OCI-LY7 (cell line): ENCODE data around the gene CNNM2. TPM values are rescaled to one million over a fixed set of nuclear protein-coding genes. Genes with fewer than 3 reads are reported as not detected.

Experiments
- BruUV-seq: library from RNA; stranded (reverse); fragments of 400-500 nt; replicated peaks from 2 replicates; lab custom pipeline; 2021; lab: Mats Ljungman, UMichigan
- CTCF ChIA-PET: fragments of 300-600 bp; sonication (Branson Sonifier 250); formaldehyde crosslinking; loops from one replicate; lab custom pipeline; 2022; ENCODE audit warnings: antibody characterized with exemption; ENCODE audit not compliant: unreplicated experiment; lab: Charles Lee
- POLR2A ChIA-PET: fragments of 300-600 bp; sonication (Branson Sonifier 250); formaldehyde crosslinking; loops from one replicate; lab custom pipeline; 2022; ENCODE audit warnings: antibody characterized with exemption; lab: Charles Lee
- DNase-seq: peaks from one replicate; pipeline ENCODE4 v3.0.0-alpha.2; 2015; ENCODE audit warnings: low spot score
- H2AFZ ChIP-seq: fragments of 200-600 bp; sonication (generic), shearing (Covaris generic); 2 replicates; pipeline ENCODE4 v1.6.1; 2014; ENCODE audit warnings: mild to moderate bottlenecking, antibody characterized with exemption, low read length, moderate library complexity
- H3K27ac ChIP-seq: fragments of 200-600 bp; sonication (generic); 2 replicates; pipeline ENCODE4 v1.5.1; 2014; ENCODE audit warnings: mixed run types, low read depth, mild to moderate bottlenecking, moderate library complexity, low read length, inconsistent platforms; ENCODE audit not compliant: poor library complexity, severe bottlenecking
- H3K36me3 ChIP-seq: fragments of 200-600 bp; sonication (generic); 2 replicates; pipeline ENCODE4 v1.6.1; 2014; ENCODE audit warnings: mild to moderate bottlenecking, antibody characterized with exemption, low read length, moderate library complexity, mixed read lengths; ENCODE audit not compliant: insufficient read depth
- H3K4me1 ChIP-seq: fragments of 200-600 bp; sonication (generic); 2 replicates; pipeline ENCODE4 v1.5.1; 2014; ENCODE audit warnings: mild to moderate bottlenecking, low read length; ENCODE audit not compliant: insufficient read depth, poor library complexity, severe bottlenecking
- H3K4me2 ChIP-seq: fragments of 200-600 bp; sonication (generic); 2 replicates; pipeline ENCODE4 v1.6.1; 2014; ENCODE audit warnings: mild to moderate bottlenecking, low read length
- H3K4me3 ChIP-seq: fragments of 200-600 bp; sonication (generic); 2 replicates; pipeline ENCODE4 v1.5.1; 2014; ENCODE audit warnings: mild to moderate bottlenecking, low read depth, low read length; ENCODE audit not compliant: poor library complexity, severe bottlenecking
- H3K79me2 ChIP-seq: fragments of 200-600 bp; sonication (generic); 2 replicates; pipeline ENCODE4 v1.6.1; 2016; ENCODE audit warnings: low read depth, mild to moderate bottlenecking, low read length, moderate library complexity, mixed read lengths; ENCODE audit not compliant: insufficient read depth
- H3K9me2 ChIP-seq: fragments of 200-600 bp; sonication (generic); 2 replicates; pipeline ENCODE4 v1.6.1; 2016; ENCODE audit warnings: mild to moderate bottlenecking, low read length, mixed read lengths; ENCODE audit not compliant: insufficient read depth
- H3K9me3 ChIP-seq: fragments of 200-600 bp; sonication (generic); 2 replicates; pipeline ENCODE4 v1.6.1; 2014; ENCODE audit warnings: mild to moderate bottlenecking, mixed run types, low read length, mixed read lengths
- H4K20me1 ChIP-seq: fragments of 200-600 bp; sonication (generic); 2 replicates; pipeline ENCODE4 v1.6.1; 2014; ENCODE audit warnings: mild to moderate bottlenecking, antibody characterized with exemption, low read length, moderate library complexity, mixed read lengths; ENCODE audit not compliant: insufficient read depth
- CTCF ChIP-seq: fragments of 200-600 bp; sonication (generic); conservative IDR thresholded peaks from 2 replicates; pipeline ENCODE4 v1.5.1; 2014; ENCODE audit warnings: mild to moderate bottlenecking, antibody characterized with exemption, low read length, moderate library complexity, mixed read lengths
- EZH2phosphoT487 ChIP-seq: fragments of 200-600 bp; sonication (generic); IDR thresholded peaks from 2 replicates; pipeline ENCODE4 v1.6.1; 2018; ENCODE audit warnings: low read depth, borderline replicate concordance, mild to moderate bottlenecking, mixed run types, antibody characterized with exemption, low read length, moderate library complexity, mixed read lengths
- intact Hi-C: fragments of 100-400 bp; cut with micrococcal nuclease; formaldehyde crosslinking; loops from one replicate; pipeline ENCODE4 v1.10.0; 2022; ENCODE audit not compliant: unreplicated experiment
- total RNA-seq, 2 experiments: library from RNA; depleted of rRNA in 1 of 2; stranded (reverse); fragments of >200 nt in 1 of 2; shearing (Covaris generic) in 1 of 2; gene quantifications; 2 replicates each; pipeline ENCODE4 v1.2.3, GENCODE V29; 2014 to 2022

Gene CNNM2
- total RNA-seq, 2 experiments from 2014 or later, result 6.6 to 7.2 TPM

GRCh38 chr10:103086799-103087198 lies 168.7 kb downstream of the CNNM2 start:
- Histone ChIP-seq H3K36me3 (peaks cover 88% of the 10 kb centered on the region), H3K9me3 (no peaks in the 10 kb centered on the region), H3K9me2 (no peaks in the 10 kb centered on the region), H4K20me1 (no peaks in the 10 kb centered on the region), H3K4me3 (no peak overlapping the region), H2AFZ (no peak overlapping the region), H3K4me2 (no peak overlapping the region), H3K79me2 (no peaks in the 10 kb centered on the region), H3K27ac (no peak overlapping the region), H3K4me1 (no peaks in the 10 kb centered on the region)
- CTCF ChIA-PET, result interaction anchor here (1.0 kb wide), 1 partner anchor 690 kb away, joined by 4 read pairs; no protein-coding TSS in a partner anchor
- intact Hi-C loops, result no loop called here
- POLR2A ChIA-PET, result interaction anchor here (0.6 to 1.4 kb wide), 4 partner anchors 12 to 321 kb away, joined by 3 to 7 read pairs (median 3); no protein-coding TSS in a partner anchor
- TF ChIP-seq CTCF (no peak), EZH2phosphoT487 (no peak)
- no TSS peak for BruUV-seq
- DNase-seq, result no peak

GRCh38 chr10:103089493-103089892 lies 171.4 kb downstream of the CNNM2 start:
- Histone ChIP-seq H3K4me1 (no peaks in the 10 kb centered on the region), H3K4me3 (no peak overlapping the region), H3K4me2 (no peak overlapping the region), H3K79me2 (no peaks in the 10 kb centered on the region), H3K36me3 (peaks cover 97% of the 10 kb centered on the region), H4K20me1 (no peaks in the 10 kb centered on the region), H3K9me2 (no peaks in the 10 kb centered on the region), H3K9me3 (no peaks in the 10 kb centered on the region), H3K27ac (no peak overlapping the region), H2AFZ (no peak overlapping the region)
- TF ChIP-seq CTCF (no peak), EZH2phosphoT487 (no peak)
- POLR2A ChIA-PET, result interaction anchor here (0.6 kb wide), 1 partner anchor 439 kb away, joined by 4 read pairs; no protein-coding TSS in a partner anchor
- DNase-seq, result no peak
- CTCF ChIA-PET, result no interaction called here
- intact Hi-C loops, result no loop called here
- BruUV-seq, result no TSS peak

- peaks cover 9% of the 10 kb centered on the region for H3K4me1 ChIP-seq
- H3K79me2 ChIP-seq, result no peaks in the 10 kb centered on the region
- DNase-seq, result no peak
- no peaks in the 10 kb centered on the region for H4K20me1 ChIP-seq
- H3K36me3 ChIP-seq, result peaks cover 96% of the 10 kb centered on the region
- H3K9me2 ChIP-seq, result no peaks in the 10 kb centered on the region
- no peaks in the 10 kb centered on the region for H3K9me3 ChIP-seq
- no peak overlapping the region for H3K27ac ChIP-seq
- ChIA-PET CTCF (no interaction called here), POLR2A (interaction anchor here (0.6 to 0.9 kb wide), 3 partner anchors 8 to 278 kb away, joined by 3 read pairs; no protein-coding TSS in a partner anchor)
- no peak overlapping the region for H3K4me2 ChIP-seq
- no peak overlapping the region for H3K4me3 ChIP-seq
- no TSS peak for BruUV-seq
- TF ChIP-seq CTCF, result no peak
- no peak for TF ChIP-seq EZH2phosphoT487
- H2AFZ ChIP-seq, result no peak overlapping the region
- intact Hi-C loops, result no loop called here
Measured at GRCh38 chr10:103090911-103091310, 172.8 kb downstream of the CNNM2 start.
